Lower leg skin (tissue), 4 donors: Measurements from ENCODE around the gene CRYBA4. TPM values are rescaled to one million over a fixed set of nuclear protein-coding genes. Genes with fewer than 3 reads are reported as not detected.

Experiments used
- DNase-seq, 2 donors: peaks; one replicate each; pipeline ENCODE4 v3.0.0-alpha.2; 2019; ENCODE audit warnings: low spot score in 2 of 2
- H3K4me3 ChIP-seq: fragments of 200-600 bp; sonication (generic); 2 replicates; pipeline ENCODE4 v1.5.1; 2017; ENCODE audit warnings: mild to moderate bottlenecking, low read depth; ENCODE audit not compliant: poor library complexity, severe bottlenecking
- CTCF ChIP-seq, 3 donors: fragments of 450-650 bp; IDR thresholded peaks; one replicate each; pipeline ENCODE4 v1.5.1; 2016; ENCODE audit warnings: antibody characterized with exemption in 3 of 3, mild to moderate bottlenecking in 3 of 3, moderate library complexity in 2 of 3
- POLR2A ChIP-seq, 2 donors: fragments of 450-650 bp; IDR thresholded peaks; one replicate each; pipeline ENCODE4 v1.6.1; 2016 to 2017; ENCODE audit warnings: antibody characterized with exemption in 2 of 2, mild to moderate bottlenecking in 1 of 2, moderate library complexity in 1 of 2
- WGBS, 2 donors: methylation state at CpG; one replicate each; pipeline ENCODE4 v1.1.5; 2018; 5-methylcytosine and 5-hydroxymethylcytosine counted together
- intact Hi-C: fragments of 100-400 bp; cut with DNase I; formaldehyde crosslinking; loops from one replicate; pipeline ENCODE4 v1.15.0; 2023; ENCODE audit warnings: low total_unique reads
- total RNA-seq, 4 donors: library from RNA; depleted of rRNA; stranded (reverse); fragments of >200 nt; gene quantifications; one replicate each; pipeline ENCODE4 v1.1.0, GENCODE V29; 2016

The CRYBA4 gene
- total RNA-seq, 4 donors from 2014 or later = not detected

- H3K4me3 ChIP-seq = no peak overlapping the region
- DNase-seq = no peak
- intact Hi-C loops = no loop called here
- 85 to 94% methylated on average over 6 of the region's 6 CpGs for WGBS, 2 donors
- no peak for TF ChIP-seq POLR2A (IDR thresholded peaks at IDR 0.05)
- no peak for TF ChIP-seq CTCF (IDR thresholded peaks at IDR 0.05)
Measured at GRCh38 chr22:26650722-26651421, 29.1 kb downstream of the CRYBA4 start.

GRCh38 chr22:26651815-26652214 is 30.1 kb downstream of the CRYBA4 start:
- intact Hi-C loops = no loop called here
- no peak for TF ChIP-seq POLR2A (IDR thresholded peaks at IDR 0.05)
- no peak overlapping the region for H3K4me3 ChIP-seq
- 83 to 87% methylated on average over 10 of the region's 10 CpGs for WGBS, 2 donors
- DNase-seq = no peak

GRCh38 chr22:26656891-26657851 is 35.4 kb downstream of the CRYBA4 start, which contains the start of gene MIAT:
Gene MIAT (plus strand): TSS chr22:26657588.
- intact Hi-C loops = no loop called here
- WGBS, 2 donors = 2 to 3% methylated on average over 51 to 61 of the region's 62 CpGs
- peak in 1 of 2 donors; percentile 87 for DNase-seq
- no peak for TF ChIP-seq CTCF (IDR thresholded peaks at IDR 0.05)
- no peak for TF ChIP-seq POLR2A (IDR thresholded peaks at IDR 0.05)
- no peak within 1 kb of the TSS for H3K4me3 ChIP-seq

GRCh38 chr22:26658161-26658560 is 36.4 kb downstream of the CRYBA4 start:
- H3K4me3 ChIP-seq = no peak overlapping the region
- 5 to 9% methylated on average over 11 of the region's 11 CpGs for WGBS, 2 donors
- intact Hi-C loops = no loop called here

GRCh38 chr22:26658671-26659478 is 37.1 kb downstream of the CRYBA4 start:
- no peak overlapping the region for H3K4me3 ChIP-seq
- TF ChIP-seq POLR2A (IDR thresholded peaks at IDR 0.05) (no peak), CTCF (IDR thresholded peaks at IDR 0.05) (no peak)
- intact Hi-C loops = no loop called here
- peak; percentile 64 to 85 for DNase-seq
- WGBS, 2 donors = 4 to 5% methylated on average over 27 of the region's 27 CpGs

More at GRCh38 chr22:26658161-26658560, 36.4 kb downstream of the CRYBA4 start:
- TF ChIP-seq CTCF (IDR thresholded peaks at IDR 0.05) (no peak), POLR2A (IDR thresholded peaks at IDR 0.05) (no peak)
- no peak for DNase-seq
